Subcutaneous adipose tissue (tissue), 4 donors: ENCODE measurements around the gene PPP1R14D. TPM values are rescaled to one million over a fixed set of nuclear protein-coding genes. Genes with fewer than 3 reads are reported as not detected.

Experiments
- total RNA-seq, 4 donors: library from RNA; depleted of rRNA; stranded (reverse); fragments of >200 nt; gene quantifications; one replicate each; pipeline ENCODE4 v1.1.0, GENCODE V29; 2016
- TF ChIP-seq, protein P1 (sequence below): fragments of 450-650 bp; IDR thresholded peaks from one replicate; pipeline ENCODE4 v1.5.1; 2016; ENCODE audit warnings: low read depth, mild to moderate bottlenecking, control low read depth, antibody characterized with exemption, moderate library complexity

PPP1R14D gene
- total RNA-seq, 4 donors from 2014 or later = not detected

- TF ChIP-seq, protein P1, sequence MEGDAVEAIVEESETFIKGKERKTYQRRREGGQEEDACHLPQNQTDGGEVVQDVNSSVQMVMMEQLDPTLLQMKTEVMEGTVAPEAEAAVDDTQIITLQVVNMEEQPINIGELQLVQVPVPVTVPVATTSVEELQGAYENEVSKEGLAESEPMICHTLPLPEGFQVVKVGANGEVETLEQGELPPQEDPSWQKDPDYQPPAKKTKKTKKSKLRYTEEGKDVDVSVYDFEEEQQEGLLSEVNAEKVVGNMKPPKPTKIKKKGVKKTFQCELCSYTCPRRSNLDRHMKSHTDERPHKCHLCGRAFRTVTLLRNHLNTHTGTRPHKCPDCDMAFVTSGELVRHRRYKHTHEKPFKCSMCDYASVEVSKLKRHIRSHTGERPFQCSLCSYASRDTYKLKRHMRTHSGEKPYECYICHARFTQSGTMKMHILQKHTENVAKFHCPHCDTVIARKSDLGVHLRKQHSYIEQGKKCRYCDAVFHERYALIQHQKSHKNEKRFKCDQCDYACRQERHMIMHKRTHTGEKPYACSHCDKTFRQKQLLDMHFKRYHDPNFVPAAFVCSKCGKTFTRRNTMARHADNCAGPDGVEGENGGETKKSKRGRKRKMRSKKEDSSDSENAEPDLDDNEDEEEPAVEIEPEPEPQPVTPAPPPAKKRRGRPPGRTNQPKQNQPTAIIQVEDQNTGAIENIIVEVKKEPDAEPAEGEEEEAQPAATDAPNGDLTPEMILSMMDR = no peak
Observed at GRCh38 chr15:40870716-40871115, 42.2 kb upstream of the PPP1R14D start.

GRCh38 chr15:40869686-40870085 lies 41.2 kb upstream of the PPP1R14D start:
- TF ChIP-seq, protein P1 = no peak

DNA sequence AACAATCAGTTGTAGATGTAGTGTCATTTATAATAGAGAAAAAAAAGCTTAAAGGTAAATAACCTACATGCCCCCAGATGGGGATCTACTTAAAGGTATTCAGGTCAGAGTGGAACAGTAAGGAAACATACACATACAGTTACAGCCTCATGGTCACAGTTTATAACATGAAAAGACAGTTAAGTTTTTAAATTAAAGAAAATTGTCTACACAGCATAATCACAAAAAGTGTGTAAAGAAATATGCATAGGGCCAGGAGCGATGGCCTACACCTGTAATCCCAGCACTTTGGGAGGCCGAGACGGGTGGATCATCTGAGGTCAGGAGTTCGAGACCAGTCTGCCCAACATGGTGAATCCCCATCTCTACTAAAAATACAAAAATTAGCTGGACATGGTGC lies 38.7 kb upstream of the PPP1R14D start:
- TF ChIP-seq, protein P1 = no peak

DNA sequence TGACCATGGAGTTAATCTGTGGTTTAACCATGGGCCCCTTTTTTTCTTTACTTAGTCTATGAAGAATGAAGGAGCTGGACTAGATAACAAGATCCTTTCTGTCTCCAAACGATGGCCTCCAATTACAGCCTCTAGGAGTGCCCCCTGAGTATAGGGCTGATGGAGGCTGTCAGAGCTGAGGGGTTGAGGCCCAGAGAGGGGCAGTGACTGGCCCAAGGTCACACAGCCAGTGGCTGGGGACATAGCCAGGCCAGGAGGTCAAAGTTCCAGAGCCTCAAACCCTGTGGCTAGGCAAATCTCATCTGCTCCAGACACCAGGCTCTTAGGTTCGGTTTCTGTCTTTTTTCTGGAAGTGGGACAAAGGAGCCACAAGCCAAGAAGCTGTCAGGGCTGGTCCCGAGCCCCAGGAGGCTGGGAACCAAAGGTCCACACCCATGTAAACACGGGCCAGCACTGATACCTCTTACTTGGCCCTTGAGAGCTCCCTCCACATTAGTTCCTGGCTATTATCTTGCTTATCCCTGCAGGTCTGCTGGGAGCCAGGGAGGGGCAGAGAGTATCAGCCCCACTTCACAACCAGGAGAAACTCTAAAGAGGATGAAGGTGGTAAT lies 35.3 kb upstream of the PPP1R14D start:
- TF ChIP-seq, protein P1 = no peak

DNA sequence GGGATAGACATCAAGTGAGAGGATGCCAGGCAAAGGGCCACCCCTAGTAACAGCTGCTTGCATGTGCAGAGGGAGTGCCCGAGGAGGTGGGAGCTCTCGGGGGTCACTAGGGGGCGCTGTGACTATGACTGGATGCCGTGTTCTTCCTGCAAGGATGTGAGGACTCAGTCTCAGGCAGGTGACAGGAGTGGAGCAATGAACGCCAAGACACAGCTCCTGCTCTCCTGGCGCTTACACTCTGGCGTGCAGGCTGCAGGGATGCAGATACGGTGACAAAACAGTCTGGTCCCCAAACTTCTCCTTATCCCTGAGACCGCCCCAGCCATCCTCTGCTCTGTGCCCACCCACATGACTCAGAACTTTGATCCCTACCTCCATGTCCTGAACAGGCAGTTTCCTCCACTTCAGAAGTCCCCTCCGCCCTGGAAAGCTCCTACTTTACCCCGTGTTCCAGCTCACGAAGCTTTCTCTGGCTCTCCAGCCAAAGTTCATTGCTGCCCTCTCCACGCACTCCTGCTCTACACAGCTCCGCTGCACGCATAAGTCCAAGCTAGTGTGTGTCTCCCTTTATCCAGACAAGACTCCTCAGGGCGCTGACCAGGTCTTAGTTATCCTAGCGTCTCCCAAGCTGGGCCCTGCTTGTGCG lies 30.8 kb upstream of the PPP1R14D start:
- TF ChIP-seq, protein P1 = no peak

DNA sequence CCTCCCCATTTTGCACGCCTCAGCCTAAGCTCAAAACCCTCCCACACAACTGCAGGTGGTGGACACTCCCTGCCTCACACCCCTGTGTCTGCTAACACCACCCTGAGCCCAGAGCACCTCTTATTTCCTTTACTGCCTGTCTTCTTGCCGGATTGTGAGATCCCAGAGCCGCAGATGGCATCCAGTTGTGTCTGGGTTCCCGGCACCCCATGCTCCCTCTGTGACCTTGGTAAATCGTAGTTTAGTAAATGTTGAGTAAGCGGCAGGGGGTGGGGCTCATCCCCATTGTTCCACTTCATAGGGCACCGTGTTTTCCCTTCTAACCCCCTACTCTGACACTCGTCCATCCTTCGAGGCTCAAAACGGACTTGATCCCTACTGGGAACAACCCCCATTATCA lies 30.2 kb upstream of the PPP1R14D start:
- TF ChIP-seq, protein P1 = no peak

DNA sequence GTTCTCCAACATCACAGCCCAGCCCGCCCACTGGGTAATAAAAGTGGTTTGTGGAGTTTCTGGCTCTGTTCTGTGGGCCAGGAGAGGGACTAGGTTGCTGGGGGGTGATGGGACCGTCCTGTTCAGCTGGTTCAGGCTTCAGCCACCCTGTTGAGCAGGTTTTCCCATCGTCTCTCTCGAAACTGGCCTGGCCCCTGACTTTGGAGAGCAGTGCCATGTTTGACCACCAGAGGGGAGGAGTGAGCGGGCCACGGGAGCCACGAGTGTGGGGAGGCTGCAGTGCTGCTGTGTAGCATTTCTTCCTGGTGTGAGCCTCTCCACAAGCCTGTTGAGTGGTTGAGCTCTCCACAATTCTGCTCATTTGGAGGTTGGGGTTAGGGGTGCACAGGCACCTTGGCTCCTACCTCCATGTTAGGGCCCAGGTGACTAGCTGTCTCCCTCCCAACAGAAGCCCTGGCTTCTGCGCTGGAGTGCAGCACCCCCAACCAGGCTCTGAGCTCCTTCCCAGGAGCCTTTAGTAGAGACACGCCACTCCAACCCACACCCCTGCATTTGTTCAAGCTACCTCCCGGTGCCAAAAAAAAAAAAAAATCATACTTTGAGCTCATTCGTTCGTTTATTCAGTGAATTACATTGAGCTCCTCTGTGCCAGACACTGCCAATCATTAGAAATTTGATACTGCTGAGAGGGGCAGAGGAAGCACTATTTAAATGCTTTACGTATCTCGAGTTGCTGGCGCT lies 29.3 kb upstream of the PPP1R14D start:
- TF ChIP-seq, protein P1 = no peak
